Measurements from ENCODE around the gene ZCCHC8.

Gene ZCCHC8

GRCh38 chr12:122500685-122501488 is at the start of gene ZCCHC8:
ZCCHC8 (minus strand) TSS chr12:122500932; CDS start chr12:122500840, 92 bp downstream.
- peak; percentile 91 for DNase-seq (ENCODE audit: low read depth in 1 of 2, low spot score in 1 of 2)

GRCh38 chr12:122547330-122547729 is 46.6 kb upstream of the ZCCHC8 start:
- no peak for DNase-seq (ENCODE audit: low read depth in 1 of 2, low spot score in 1 of 2)

- DNase-seq (ENCODE audit: low read depth in 1 of 2, low spot score in 1 of 2): no peak
These were observed 45.1 kb upstream of the ZCCHC8 start for GRCh38 chr12:122545855-122546254.

GRCh38 chr12:122544537-122544936 is 43.8 kb upstream of the ZCCHC8 start:
- no peak for DNase-seq (ENCODE audit: low read depth in 1 of 2, low spot score in 1 of 2)

- no peak for DNase-seq (ENCODE audit: low read depth in 1 of 2, low spot score in 1 of 2)
These were observed 37.8 kb upstream of the ZCCHC8 start for GRCh38 chr12:122538496-122538895.

GRCh38 chr12:122537021-122537420 is 36.3 kb upstream of the ZCCHC8 start:
- DNase-seq (ENCODE audit: low read depth in 1 of 2, low spot score in 1 of 2): no peak

GRCh38 chr12:122533856-122534255 is 33.1 kb upstream of the ZCCHC8 start:
- DNase-seq (ENCODE audit: low read depth in 1 of 2, low spot score in 1 of 2): no peak

GRCh38 chr12:122528992-122529391 is 28.3 kb upstream of the ZCCHC8 start:
- no peak for DNase-seq (ENCODE audit: low read depth in 1 of 2, low spot score in 1 of 2)

GRCh38 chr12:122528582-122528981 is 27.9 kb upstream of the ZCCHC8 start:
- no peak for DNase-seq (ENCODE audit: low read depth in 1 of 2, low spot score in 1 of 2)

GRCh38 chr12:122527478-122527944 is 26.8 kb upstream of the ZCCHC8 start:
- DNase-seq (ENCODE audit: low read depth in 1 of 2, low spot score in 1 of 2): no peak

GRCh38 chr12:122526683-122527477 is 26.1 kb upstream of the ZCCHC8 start, which contains the start of the genes KNTC1 and RSRC2:
KNTC1 (plus strand) TSS chr12:122527249; CDS start chr12:122530064, 2,815 bp downstream.
RSRC2 (minus strand) TSS chr12:122526936; CDS start chr12:122526853, 83 bp downstream.
- DNase-seq (ENCODE audit: low read depth in 1 of 2, low spot score in 1 of 2): peak; percentile 93 to 96

- DNase-seq (ENCODE audit: low read depth in 1 of 2, low spot score in 1 of 2): no peak
These were observed 23.4 kb upstream of the ZCCHC8 start for GRCh38 chr12:122523846-122524718.

GRCh38 chr12:122523280-122523679 is 22.5 kb upstream of the ZCCHC8 start:
- DNase-seq (ENCODE audit: low read depth in 1 of 2, low spot score in 1 of 2): no peak

- DNase-seq (ENCODE audit: low read depth in 1 of 2, low spot score in 1 of 2): no peak
These were observed 19.9 kb upstream of the ZCCHC8 start for GRCh38 chr12:122520676-122521075.

GRCh38 chr12:122519418-122519817 is 18.7 kb upstream of the ZCCHC8 start:
- DNase-seq (ENCODE audit: low read depth in 1 of 2, low spot score in 1 of 2): no peak

GRCh38 chr12:122518908-122519307 is 18.2 kb upstream of the ZCCHC8 start:
- DNase-seq (ENCODE audit: low read depth in 1 of 2, low spot score in 1 of 2): no peak

- DNase-seq (ENCODE audit: low read depth in 1 of 2, low spot score in 1 of 2): no peak
These were observed 17.1 kb upstream of the ZCCHC8 start for GRCh38 chr12:122517877-122518276.

- no peak for DNase-seq (ENCODE audit: low read depth in 1 of 2, low spot score in 1 of 2)
These were observed 16.0 kb upstream of the ZCCHC8 start for GRCh38 chr12:122516544-122517361.

- DNase-seq (ENCODE audit: low read depth in 1 of 2, low spot score in 1 of 2): no peak
These were observed 14.5 kb upstream of the ZCCHC8 start for GRCh38 chr12:122515275-122515674.

- DNase-seq (ENCODE audit: low read depth in 1 of 2, low spot score in 1 of 2): no peak
These were observed 12.9 kb upstream of the ZCCHC8 start for GRCh38 chr12:122513660-122514059.

Measured in activated T-helper 1 cell treated with anti-CD3 and anti-CD28 coated beads, Interleukin-2, amount 50 U/mL, for 16 hours (primary cell).